GM19438 (cell line): ENCODE data around the gene SNAP47.

Experiments
- ATAC-seq: cut with Tn5 transposase; IDR thresholded peaks from one replicate; pipeline ENCODE4 v1.9.1; 2021; ENCODE audit warnings: low read depth; ENCODE audit not compliant: unreplicated experiment

Gene SNAP47

DNA sequence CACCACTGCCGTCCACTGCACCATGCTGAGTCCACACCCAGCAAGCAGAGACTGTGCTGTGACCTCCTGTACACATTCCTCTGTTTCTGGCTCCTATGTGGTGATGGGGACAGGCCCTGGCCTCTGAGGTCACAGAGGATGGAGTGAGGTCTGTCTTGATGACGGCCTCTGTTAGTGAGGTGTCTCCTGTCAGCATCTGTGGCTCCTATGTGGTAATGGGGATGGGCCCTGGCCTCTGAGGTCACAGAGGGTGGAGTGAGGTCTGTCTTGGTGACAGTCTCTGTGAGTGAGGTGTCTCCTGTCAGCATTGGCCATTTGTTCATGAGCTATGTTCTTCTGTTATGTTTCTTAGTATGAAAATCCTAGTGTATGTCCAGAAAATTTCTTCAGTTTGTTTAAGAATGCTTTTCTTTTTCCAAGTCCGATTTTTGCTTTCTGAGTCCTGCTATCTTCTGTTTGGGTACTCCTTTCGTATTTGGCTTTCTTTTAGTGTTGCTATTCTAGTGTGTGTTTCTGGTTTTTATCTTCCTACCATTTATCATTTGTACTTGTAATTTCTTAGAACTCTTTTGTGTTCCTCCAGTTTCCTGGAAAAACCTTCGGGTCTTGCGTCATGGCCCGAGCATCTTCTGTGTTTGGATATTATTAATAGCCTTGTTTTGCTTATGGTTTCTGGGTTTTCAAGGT, 13.4 kb downstream of the SNAP47 start:
- no peak for ATAC-seq

DNA sequence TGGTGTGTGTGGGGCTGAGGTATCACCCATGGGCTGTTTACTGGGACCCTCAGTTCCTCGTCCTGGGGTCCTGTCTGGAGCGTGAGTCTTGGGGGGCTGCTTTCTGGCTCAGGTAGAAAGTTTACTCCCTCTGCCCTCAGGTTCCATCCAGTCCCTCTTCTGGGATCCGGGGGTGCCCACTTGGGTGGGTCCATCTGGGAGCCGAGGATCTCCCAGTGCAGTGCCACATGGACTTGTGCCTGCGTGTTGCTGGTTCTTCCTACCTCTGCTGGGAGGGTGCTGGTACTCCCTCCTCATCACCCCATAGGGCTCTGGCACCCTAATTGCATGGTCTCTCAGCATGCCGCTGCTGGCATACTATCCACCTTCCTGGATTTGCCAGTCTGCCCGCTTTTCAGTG, 14.0 kb downstream of the SNAP47 start:
- no peak for ATAC-seq

DNA sequence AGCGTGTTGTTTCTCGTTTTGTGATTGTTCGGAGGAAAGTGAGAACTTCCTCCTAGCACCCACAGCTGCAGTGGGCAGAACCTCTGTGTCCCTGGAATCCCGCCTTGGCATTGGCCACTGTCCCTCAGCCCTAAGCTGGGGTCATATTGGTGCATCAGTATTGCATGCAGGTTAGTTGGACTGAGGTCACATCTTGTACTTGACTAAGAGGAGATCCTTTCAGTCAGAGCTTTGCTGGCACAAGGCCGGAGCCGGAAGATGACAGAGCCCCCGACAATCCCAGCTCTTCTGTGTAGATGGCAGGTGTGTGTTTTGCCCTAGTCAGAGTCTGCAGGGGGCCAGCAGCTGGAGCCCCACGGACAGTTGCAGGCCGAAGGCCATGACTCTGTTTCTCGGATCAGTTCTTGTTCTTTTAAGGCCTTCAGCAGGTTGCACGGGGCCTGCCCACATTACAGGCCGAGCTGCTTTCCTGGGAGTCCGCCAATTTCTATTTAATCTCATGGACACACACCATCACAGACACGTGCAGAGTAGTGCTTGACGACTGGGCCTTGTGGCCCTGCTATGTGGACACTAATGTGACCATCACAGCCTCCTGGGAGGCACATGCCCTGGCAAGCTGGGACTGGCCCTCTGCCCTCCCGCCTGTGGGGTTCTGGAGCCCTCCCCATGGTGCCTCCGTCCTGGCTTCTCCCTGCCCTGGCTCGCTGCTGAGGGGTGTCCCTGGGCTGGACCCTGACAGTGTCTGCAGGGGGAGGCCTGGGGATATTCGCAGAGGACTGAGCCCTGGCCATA, 14.9 kb downstream of the SNAP47 start:
- no peak for ATAC-seq

DNA sequence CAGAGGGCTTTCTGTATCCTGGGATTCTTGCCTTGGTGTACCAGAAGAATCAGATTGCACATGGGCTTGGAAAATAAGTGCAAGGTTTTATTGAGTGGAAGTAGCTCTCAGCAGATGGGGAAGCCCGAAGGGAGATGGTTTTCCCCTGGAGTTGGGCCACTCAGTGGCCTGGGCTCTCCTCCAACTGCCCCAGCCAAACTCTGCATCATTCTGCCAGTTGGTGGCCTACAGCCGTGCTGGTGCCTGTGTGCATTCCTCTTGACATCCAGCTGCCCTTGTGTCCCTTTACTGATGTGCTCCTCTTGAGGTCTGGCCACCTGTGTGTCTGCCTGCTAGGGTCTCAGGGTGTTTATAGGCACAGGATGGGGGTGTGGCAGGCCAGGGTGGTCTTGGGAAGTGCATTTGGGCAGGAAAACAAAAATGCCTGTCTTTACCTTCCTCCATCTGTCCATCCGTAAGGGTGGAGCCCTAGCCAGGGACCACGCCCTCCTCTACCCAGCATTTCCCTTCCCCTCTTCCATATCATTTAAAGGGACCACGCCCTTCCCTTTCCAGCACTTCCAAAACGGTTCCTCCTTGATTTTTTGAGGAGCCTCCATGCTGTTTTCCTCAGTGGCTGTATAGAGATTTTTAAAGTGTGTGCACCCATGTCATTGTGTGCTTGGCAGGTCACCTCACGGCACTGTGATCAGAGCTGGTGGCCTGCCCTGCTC, 18.9 kb downstream of the SNAP47 start:
- ATAC-seq, result no peak

DNA sequence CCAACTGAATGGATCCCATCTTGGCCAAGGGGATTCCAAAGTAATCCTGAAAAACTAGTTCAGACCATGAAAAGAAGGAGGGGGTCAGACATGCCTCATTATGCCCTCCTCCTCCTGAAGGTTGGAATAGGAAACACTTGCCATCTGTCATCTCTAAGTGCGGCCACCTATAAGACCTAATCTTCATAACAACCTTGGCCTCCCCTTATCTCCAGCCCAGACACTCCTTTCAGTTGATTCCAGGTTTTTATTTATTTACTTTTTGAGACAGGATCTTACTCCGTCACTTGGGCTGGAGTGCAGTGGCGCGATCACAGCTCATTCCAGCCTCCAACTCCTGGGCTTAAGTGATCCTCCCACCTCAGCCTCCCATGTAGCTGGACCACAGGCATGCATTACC, 19.7 kb downstream of the SNAP47 start:
- no peak for ATAC-seq

DNA sequence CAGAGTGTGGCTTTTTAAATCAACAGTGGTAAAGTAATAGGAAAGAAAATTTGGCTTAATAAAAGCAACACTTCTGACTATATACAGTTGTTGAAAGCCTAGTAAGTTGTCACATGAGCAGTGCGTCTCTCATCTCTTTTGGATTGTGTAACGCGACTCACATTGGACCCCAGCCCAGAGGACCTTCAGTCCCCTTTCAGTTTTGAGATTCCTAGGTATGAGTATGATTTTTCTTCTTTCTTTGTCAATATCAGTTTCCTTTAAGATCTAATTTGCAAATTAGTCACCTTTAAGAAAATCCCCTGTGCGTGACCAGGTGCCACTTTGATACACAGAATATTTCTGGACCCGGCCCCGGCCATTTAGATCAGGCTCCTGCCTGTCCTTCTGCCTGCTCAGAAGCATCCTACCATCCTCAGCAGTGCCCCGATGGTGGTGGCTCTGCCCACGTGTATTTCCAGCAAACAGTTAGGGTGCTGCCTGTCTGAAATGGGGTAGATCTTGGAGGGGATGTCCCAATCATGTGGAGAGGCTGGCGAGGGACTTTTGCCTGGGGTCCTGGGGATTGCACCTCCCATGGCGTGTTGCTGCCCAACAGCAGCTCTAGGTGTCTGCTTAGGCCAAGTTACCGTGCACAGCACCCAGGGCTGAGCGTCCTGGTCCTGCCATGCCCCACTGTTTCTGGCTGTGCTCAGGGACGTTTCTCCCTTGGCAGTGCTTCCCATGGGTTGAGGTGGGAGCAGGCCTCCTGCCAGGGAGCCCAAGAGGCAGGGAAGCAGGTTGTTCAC, 21.1 kb downstream of the SNAP47 start:
- no peak for ATAC-seq

DNA sequence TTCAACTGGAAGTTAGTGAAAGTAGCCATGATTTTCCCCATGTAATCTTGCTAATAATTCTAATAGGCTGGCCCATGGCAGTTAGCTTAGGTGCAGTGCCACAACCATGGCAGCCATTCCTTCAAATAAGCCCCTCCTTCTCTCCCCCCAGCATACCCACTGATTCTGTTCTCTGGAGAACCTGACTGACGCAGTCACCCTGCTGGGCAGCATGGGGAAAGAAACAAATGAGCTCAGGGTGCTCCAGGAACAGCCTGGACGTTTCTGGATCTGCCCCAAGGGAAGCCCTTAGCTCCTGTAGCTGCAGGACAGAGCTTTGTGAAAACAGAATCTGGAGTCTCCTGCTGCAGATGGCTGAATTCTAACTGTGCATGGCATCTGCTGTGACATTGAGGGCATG, 22.5 kb downstream of the SNAP47 start:
- ATAC-seq, result no peak

DNA sequence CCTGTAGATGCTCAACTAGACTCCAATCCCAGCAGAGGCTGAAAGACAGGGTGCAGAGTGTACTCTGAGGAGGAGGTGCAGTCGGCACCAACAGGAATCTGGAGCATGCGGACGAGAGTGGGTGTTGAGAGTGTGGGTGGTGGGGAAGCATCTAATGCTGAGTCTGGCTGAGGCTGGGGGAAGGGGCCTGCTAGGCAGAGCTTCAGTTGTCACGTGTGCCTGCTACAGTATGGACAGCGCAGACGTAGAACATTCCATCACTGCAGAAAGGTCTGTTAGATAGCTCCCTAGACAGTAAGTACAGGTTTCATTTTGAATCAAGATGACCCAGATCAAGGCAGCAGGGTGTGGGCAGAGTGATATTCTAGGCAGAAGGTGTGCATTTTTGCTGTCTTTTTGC, 23.1 kb downstream of the SNAP47 start:
- no peak for ATAC-seq

DNA sequence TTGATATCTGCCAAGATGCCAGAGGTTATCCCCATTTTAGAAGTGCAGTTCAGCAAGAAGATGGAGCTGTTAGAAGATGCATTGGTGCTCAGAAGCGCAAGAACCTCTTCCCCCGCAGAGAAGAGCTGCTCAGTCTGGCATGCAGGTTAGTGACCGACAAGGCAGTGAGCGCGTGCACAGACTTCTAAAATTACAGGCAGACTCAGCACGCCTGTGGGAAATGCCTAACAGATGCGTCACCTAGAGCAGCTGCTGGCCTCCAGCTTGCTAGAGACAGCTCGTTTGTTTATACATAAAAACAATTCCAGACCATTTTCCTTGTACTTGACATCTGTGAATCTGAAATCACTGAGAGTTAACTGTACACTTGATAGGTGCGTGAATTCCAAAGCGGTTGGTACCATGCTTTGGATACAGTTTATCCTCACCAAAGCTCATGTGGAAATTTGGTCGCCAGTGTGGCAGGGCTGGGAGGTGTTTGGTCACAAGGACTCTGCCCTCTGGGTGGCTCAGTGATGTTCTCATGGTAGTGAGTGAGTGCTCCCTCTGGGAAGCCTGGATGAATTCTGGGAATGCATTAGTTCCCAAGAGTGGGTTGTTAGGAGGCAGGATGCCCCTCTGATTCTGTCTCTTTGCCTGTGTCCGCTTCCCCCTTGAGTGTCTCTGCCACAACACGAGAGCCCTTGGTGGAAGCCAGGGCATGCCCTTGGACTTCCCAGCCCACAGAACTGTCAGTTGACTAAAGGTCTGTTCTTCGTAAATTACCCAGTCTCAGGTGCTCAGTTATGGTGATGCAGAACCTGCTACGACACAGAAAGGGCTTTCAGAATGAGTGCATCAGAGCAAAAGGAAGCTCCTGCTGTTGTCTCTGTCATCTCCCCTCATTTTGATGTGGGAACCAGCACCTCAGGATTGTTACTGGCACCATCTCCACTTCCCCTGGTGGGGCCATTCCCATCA, 24.4 kb downstream of the SNAP47 start:
- no peak for ATAC-seq

DNA sequence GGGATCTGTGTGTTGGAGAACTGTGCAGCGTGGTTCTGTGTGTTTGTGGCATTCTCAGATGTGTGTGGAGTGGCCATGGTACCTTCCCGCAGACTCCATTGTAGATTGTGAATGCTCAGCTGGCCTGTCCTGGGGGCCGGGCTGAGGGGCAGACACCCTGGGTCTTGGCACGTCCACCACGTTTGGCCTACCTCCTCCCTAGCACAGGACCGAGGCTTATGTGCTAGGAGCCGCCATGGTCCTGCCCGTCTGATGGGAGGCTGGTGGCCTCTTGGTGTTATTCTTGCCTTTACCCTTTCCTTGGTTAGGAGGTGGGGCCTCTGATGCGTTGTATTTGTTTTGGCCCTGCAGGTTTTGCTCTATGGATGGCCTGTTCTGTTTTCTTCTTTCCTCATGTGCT, 25.1 kb downstream of the SNAP47 start:
- no peak for ATAC-seq

DNA sequence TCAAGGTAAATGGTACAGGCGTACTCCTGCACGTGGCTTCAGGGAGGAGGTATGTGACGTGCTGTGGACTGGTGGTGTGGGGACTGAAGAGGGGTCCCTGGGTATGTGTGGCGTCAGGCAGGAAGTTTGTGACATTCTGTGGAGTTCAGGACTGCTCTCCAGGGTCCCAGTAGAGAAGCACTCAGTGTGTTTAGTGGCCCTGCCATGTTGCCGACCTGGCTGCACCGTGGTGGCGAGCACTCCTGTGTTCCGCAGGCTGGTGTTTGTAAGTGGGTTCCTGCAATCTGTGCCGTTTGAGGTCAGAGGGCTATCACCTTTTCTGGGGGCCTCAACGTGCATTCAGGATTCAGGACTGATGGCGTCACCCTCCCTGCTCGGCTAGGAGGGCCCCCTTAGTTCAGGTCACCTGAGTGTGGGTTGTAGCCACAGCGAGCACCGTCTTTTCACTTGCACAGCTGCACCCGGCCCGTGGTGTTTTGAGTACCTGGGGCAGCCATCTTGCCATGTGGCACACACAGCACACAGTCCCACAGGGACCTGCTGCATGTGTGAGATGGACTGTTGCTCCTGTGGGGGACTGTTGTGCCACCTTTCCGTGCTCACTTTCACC, 26.5 kb downstream of the SNAP47 start:
- no peak for ATAC-seq

DNA sequence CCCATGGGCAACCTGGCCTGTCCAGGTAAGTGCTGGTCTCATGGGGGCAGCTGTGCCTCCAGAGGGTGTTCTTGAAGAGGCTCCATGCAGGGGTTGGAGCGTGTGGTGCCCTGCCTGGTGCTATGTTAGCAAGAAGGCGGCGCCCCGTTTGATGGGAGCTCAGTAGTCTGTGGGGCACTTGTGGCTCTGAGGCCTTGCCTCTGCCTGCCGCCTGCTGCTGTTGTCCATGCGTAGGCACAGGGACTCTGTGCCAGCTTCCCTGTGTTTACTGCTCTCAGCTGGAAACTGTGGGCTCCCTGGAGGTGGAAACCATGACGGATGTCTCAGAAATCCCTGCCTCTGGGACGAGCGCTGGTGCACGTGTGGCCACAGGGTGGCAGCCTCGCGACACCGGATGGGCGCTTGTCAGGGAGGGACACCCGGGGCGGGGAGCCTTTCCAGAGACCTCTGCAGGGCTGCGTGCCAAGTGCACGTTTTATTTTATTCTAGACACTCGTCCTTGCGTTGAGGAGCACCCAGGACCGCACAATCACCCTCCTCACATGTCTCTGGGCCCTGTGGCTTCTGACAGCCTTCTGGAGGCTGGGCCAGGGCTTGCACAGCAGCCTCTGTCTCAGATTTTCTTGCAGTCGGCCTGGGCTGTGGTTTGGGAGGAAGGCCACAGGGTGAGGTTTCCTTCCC, 27.1 kb downstream of the SNAP47 start:
- ATAC-seq, result peak; percentile 61

DNA sequence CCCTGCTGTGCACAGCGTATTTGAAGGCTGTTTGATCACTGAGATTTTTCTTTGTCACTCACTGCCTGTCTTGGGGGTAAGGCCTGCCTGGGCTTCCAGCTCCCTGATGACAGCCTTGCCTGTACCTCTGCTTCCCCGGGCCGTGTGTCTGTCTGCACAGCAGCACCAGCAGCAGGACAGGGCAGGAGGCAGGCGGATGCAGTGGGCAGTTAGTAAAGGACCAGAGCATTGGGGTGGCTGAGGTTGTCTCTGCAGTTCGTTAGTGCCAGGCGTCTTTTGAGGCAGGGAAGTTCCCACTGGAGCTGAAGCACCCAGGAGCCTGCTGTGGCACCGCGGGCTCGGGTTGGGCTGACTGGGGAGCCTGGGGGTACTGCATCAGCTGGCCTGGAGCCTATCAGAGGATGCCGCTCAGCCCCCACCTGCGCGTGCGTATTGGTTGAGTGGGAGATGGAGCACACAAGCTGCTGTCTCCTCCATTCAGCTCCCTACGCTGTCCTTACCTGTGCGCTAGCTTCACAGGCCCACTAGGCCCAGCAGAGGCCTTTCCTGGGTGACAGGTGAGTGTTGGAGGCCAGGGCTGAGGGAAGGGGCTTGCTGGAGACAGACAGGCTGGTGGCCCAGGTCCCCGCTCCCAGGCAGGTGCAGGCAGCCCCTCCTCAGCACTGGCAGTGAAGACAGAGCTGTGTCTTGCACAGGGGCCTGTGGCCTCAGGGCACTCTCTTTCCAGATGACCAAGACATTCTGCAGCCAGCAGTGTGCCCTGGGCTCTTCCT, 28.2 kb downstream of the SNAP47 start:
- no peak for ATAC-seq

DNA sequence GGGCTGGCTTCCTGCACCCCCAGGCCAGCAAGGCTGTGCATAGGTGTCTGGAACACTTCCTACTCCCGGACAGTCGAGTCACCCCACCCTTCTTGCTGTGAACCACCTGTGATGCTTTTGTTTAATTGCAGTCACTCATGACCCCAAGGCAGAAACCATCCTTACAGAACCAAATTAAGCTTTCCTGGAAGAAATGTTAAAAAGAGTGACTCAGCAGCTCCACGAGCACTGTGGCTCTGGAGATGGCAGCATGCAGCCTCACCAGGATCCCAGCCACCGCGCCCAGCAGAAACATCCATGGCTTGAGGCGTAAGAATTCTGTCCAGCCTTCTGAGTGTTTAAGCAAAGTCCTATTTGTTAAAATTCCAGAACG, 28.8 kb downstream of the SNAP47 start:
- no peak for ATAC-seq

DNA sequence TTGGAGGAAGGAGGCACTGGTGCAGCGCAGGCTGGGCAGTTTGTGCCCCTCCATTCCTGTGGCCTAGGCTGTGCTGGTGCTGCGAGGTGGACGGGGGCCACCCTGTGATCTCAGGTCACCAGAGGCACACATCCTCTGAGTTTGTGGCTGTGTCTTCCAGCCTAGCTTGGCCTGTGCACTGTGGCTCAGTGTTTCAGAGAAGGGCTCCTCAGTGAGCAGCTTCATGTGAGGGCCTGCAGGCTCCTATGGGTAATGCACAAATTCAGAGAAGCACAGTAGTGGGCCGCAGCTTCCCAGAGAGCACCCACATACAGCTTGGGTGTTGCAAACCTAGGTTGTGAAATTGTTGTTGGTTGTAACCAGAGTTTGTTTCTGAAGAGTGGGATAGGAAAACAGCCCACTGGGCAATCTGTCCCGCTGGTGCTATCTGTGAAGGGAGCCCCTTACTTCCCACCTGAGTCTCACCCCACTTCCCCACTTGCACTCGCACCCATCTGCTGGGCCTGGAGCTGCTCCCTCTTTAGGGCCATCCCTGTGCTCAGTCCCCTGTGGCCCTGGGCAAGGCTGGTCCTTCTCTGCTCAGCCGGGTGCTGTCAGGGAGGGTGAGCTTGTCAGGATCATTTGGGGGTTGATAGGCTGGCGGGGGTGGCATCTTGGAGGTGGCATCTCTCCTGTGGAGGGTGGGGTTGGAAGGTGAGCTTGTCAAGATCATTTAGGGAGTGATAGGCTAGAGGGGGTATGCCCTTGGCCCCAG, 30.2 kb downstream of the SNAP47 start:
- no peak for ATAC-seq

DNA sequence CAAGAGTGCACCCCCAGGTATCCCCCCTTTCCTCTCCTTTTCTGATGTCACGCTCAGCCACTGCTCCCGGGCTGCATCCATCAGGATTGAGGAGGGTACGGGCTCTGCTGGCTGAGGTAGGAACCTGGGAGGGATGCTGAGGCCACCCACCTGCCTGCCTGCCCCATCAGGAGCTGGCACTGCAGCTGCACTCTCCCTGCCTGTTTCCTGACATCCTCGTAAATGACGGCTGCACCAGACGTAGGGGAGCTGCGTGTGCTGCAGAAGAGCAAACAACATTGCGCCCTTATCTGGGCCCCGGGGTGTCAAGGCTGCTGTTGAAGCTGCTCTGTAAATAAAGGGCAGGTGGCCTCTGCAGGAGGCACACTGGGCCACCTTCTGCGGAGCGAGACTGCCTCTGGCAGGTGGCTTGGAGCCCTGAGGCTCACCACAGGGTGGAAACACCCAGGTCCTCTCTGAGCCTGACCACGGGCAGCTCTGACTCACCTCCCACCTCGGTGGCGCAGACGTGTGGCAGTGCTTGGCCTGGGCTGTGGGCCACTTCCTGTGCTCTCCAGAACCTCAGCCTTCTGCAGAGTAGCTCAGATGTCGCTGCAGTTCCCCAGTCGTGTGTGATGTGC, 30.9 kb downstream of the SNAP47 start:
- peak; percentile 39 for ATAC-seq
